Middle frontal gyrus (tissue), 1 donor: Measurements from ENCODE around the gene B4GALT2.

ENCODE experiments used
- DNase-seq: peaks from one replicate; pipeline ENCODE4 v3.0.0-alpha.2; 2015; ENCODE audit warnings: low spot score; ENCODE audit errors: extremely low spot score

Gene B4GALT2

GRCh38 chr1:44002165-44002564, 23.2 kb downstream of the B4GALT2 start:
- no peak for DNase-seq

- DNase-seq, result no peak
Observed at GRCh38 chr1:44002606-44003157, 23.7 kb downstream of the B4GALT2 start.

- no peak for DNase-seq
Observed at GRCh38 chr1:44008259-44008658, 29.2 kb downstream of the B4GALT2 start.

GRCh38 chr1:44010935-44011471, 32.0 kb downstream of the B4GALT2 start:
- DNase-seq, result no peak

- no peak for DNase-seq
Observed at GRCh38 chr1:44012404-44012803, 33.4 kb downstream of the B4GALT2 start.

- no peak for DNase-seq
Observed at GRCh38 chr1:44012941-44013609, 34.1 kb downstream of the B4GALT2 start.

- no peak for DNase-seq
Observed at GRCh38 chr1:44013949-44014348, 34.9 kb downstream of the B4GALT2 start.

GRCh38 chr1:44014365-44015104, 35.5 kb downstream of the B4GALT2 start:
- DNase-seq, result no peak

- no peak for DNase-seq
Observed at GRCh38 chr1:44015206-44015605, 36.2 kb downstream of the B4GALT2 start.

GRCh38 chr1:44016041-44016889, 37.3 kb downstream of the B4GALT2 start:
- DNase-seq, result no peak

GRCh38 chr1:44016890-44017400, 37.9 kb downstream of the B4GALT2 start:
- DNase-seq, result no peak

- no peak for DNase-seq
Observed at GRCh38 chr1:44019466-44019948, 40.5 kb downstream of the B4GALT2 start.

- DNase-seq, result no peak
Observed at GRCh38 chr1:44020464-44020863, 41.5 kb downstream of the B4GALT2 start.

GRCh38 chr1:44021156-44021555, 42.1 kb downstream of the B4GALT2 start:
- no peak for DNase-seq

- no peak for DNase-seq
Observed at GRCh38 chr1:44021581-44022321, 42.7 kb downstream of the B4GALT2 start.

GRCh38 chr1:44024031-44024902, 45.3 kb downstream of the B4GALT2 start:
- no peak for DNase-seq

- DNase-seq, result no peak
Observed at GRCh38 chr1:44024903-44025525, 46.0 kb downstream of the B4GALT2 start.

- DNase-seq, result no peak
Observed at GRCh38 chr1:44025816-44026215, 46.8 kb downstream of the B4GALT2 start.

- DNase-seq, result no peak
Observed at GRCh38 chr1:44027320-44027719, 48.3 kb downstream of the B4GALT2 start.
